H9 (cell line): Measurements from ENCODE around the gene ZRANB3. TPM values are rescaled to one million over a fixed set of nuclear protein-coding genes. Genes with fewer than 3 reads are reported as not detected.

Experiments
- DNase-seq: peaks from one replicate; pipeline ENCODE4 v3.0.0-alpha.2; 2017
- H2AFZ ChIP-seq: one replicate; pipeline ENCODE4 v1.6.1; 2013; ENCODE audit warnings: mild to moderate bottlenecking, low read length, control low read depth, moderate library complexity
- H2AK5ac ChIP-seq: 2 replicates; pipeline ENCODE4 v1.6.1; 2013; ENCODE audit warnings: low read length, control low read depth, mixed read lengths; ENCODE audit not compliant: insufficient read length
- H2BK120ac ChIP-seq: one replicate; pipeline ENCODE4 v1.6.1; 2013; ENCODE audit warnings: low read depth, mild to moderate bottlenecking, low read length, control low read depth, inconsistent platforms; ENCODE audit not compliant: poor library complexity, severe bottlenecking
- H2BK12ac ChIP-seq: 2 replicates; pipeline ENCODE4 v1.6.1; 2013; ENCODE audit warnings: low read length, control low read depth, mixed read lengths, low read depth; ENCODE audit not compliant: insufficient read length
- H2BK15ac ChIP-seq: 2 replicates; pipeline ENCODE4 v1.6.1; 2013; ENCODE audit warnings: low read depth, low read length, control low read depth
- H2BK20ac ChIP-seq: one replicate; pipeline ENCODE4 v1.6.1; 2013; ENCODE audit warnings: low read depth, mild to moderate bottlenecking, low read length, control low read depth, inconsistent platforms; ENCODE audit not compliant: poor library complexity, severe bottlenecking
- H2BK5ac ChIP-seq: 2 replicates; pipeline ENCODE4 v1.6.1; 2013; ENCODE audit warnings: low read length, control low read depth, mixed read lengths; ENCODE audit not compliant: insufficient read length
- H3K14ac ChIP-seq: 2 replicates; pipeline ENCODE4 v1.6.1; 2013; ENCODE audit warnings: low read length, control low read depth; ENCODE audit not compliant: insufficient read depth
- H3K18ac ChIP-seq: 2 replicates; pipeline ENCODE4 v1.6.1; 2013; ENCODE audit warnings: low read depth, mild to moderate bottlenecking, mixed read lengths, low read length, control low read depth; ENCODE audit not compliant: insufficient read length
- H3K23ac ChIP-seq: 2 replicates; pipeline ENCODE4 v1.6.1; 2013; ENCODE audit warnings: low read length, control low read depth, mixed read lengths, low read depth; ENCODE audit not compliant: insufficient read length
- H3K23me2 ChIP-seq: 2 replicates; pipeline ENCODE4 v1.6.1; 2013; ENCODE audit warnings: low read depth, mild to moderate bottlenecking, mixed read lengths, low read length, control low read depth; ENCODE audit not compliant: insufficient read length, poor library complexity, severe bottlenecking
- H3K27ac ChIP-seq: 2 replicates; pipeline ENCODE4 v1.5.1; 2013; ENCODE audit warnings: low read length, control low read depth, mixed read lengths, low read depth; ENCODE audit not compliant: insufficient read length
- H3K27me3 ChIP-seq: 2 replicates; pipeline ENCODE4 v1.6.1; 2013; ENCODE audit warnings: low read length, control low read depth, inconsistent platforms; ENCODE audit not compliant: insufficient read depth
- H3K4ac ChIP-seq: 2 replicates; pipeline ENCODE4 v1.6.1; 2013; ENCODE audit warnings: low read depth, mild to moderate bottlenecking, control low read depth, inconsistent platforms, low read length, moderate library complexity
- H3K4me1 ChIP-seq: 2 replicates; pipeline ENCODE4 v1.6.1; 2013; ENCODE audit warnings: low read length, control low read depth, inconsistent platforms; ENCODE audit not compliant: insufficient read depth
- H3K4me2 ChIP-seq: 2 replicates; pipeline ENCODE4 v1.6.1; 2013; ENCODE audit warnings: low read length, control low read depth, mixed read lengths; ENCODE audit not compliant: insufficient read length, insufficient read depth
- H3K56ac ChIP-seq: 2 replicates; pipeline ENCODE4 v1.6.1; 2013; ENCODE audit warnings: low read depth, mild to moderate bottlenecking, mixed read lengths, low read length, control low read depth; ENCODE audit not compliant: insufficient read length
- H3K79me1 ChIP-seq: 2 replicates; pipeline ENCODE4 v1.6.1; 2013; ENCODE audit warnings: low read depth, mild to moderate bottlenecking, moderate library complexity, low read length, control low read depth, inconsistent platforms; ENCODE audit not compliant: insufficient read depth, poor library complexity, severe bottlenecking
- H3K79me2 ChIP-seq: 2 replicates; pipeline ENCODE4 v1.6.1; 2013; ENCODE audit warnings: low read length, control low read depth, inconsistent platforms; ENCODE audit not compliant: insufficient read depth
- H3K9ac ChIP-seq: 2 replicates; pipeline ENCODE4 v1.6.1; 2013; ENCODE audit warnings: low read length, control low read depth, mixed read lengths; ENCODE audit not compliant: insufficient read length; ENCODE audit errors: extremely low read depth
- H3K9me3 ChIP-seq: one replicate; pipeline ENCODE4 v1.6.1; 2013; ENCODE audit warnings: low read depth, low read length, inconsistent platforms; ENCODE audit not compliant: control insufficient read depth
- H3T11ph ChIP-seq: one replicate; pipeline ENCODE4 v1.6.1; 2013; ENCODE audit warnings: mild to moderate bottlenecking, low read length, control low read depth, inconsistent platforms
- H4K20me1 ChIP-seq: one replicate; pipeline ENCODE4 v1.6.1; 2013; ENCODE audit not compliant: control insufficient read depth, insufficient read length, insufficient read depth
- H4K5ac ChIP-seq: 2 replicates; pipeline ENCODE4 v1.6.1; 2013; ENCODE audit warnings: low read depth, mild to moderate bottlenecking, mixed read lengths, low read length, control low read depth; ENCODE audit not compliant: insufficient read length
- H4K8ac ChIP-seq: replicated peaks from 2 replicates; pipeline ENCODE4 v1.6.1; 2013; ENCODE audit warnings: low read length, control low read depth, mixed read lengths, low read depth; ENCODE audit not compliant: insufficient read length
- H4K91ac ChIP-seq: 2 replicates; pipeline ENCODE4 v1.6.1; 2013; ENCODE audit warnings: low read depth, mild to moderate bottlenecking, moderate library complexity, mixed read lengths, low read length, control low read depth; ENCODE audit not compliant: insufficient read length
- H3K27ac Mint-ChIP-seq, 3 experiments: 2 replicates in 2 of 3; 3 replicates in 1 of 3; pipeline ENCODE4 v1.8.0; 2020 to 2021; ENCODE audit warnings: mixed read lengths in 3 of 3, mild to moderate bottlenecking in 1 of 3, moderate library complexity in 1 of 3
- H3K27me3 Mint-ChIP-seq: 2 replicates; pipeline ENCODE4 v1.8.0; 2021; ENCODE audit warnings: low read depth, mild to moderate bottlenecking, moderate library complexity, mixed read lengths
- H3K36me3 Mint-ChIP-seq, 3 experiments: 2 replicates in 2 of 3; 3 replicates in 1 of 3; pipeline ENCODE4 v1.8.0; 2020 to 2021; ENCODE audit warnings: low read depth in 3 of 3, mixed read lengths in 3 of 3; ENCODE audit not compliant: insufficient read depth in 1 of 3
- H3K4me1 Mint-ChIP-seq, 2 experiments: 2 replicates each; pipeline ENCODE4 v1.8.0; 2020; ENCODE audit warnings: mixed read lengths in 2 of 2
- H3K4me3 Mint-ChIP-seq, 2 experiments: 2 replicates in 1 of 2; 3 replicates in 1 of 2; pipeline ENCODE4 v1.8.0; 2020 to 2021; ENCODE audit warnings: mild to moderate bottlenecking in 2 of 2, mixed read lengths in 2 of 2, moderate library complexity in 1 of 2
- H3K9me3 Mint-ChIP-seq, 2 experiments: 2 replicates in 1 of 2; 3 replicates in 1 of 2; pipeline ENCODE4 v1.8.0; 2020; ENCODE audit warnings: mild to moderate bottlenecking in 2 of 2, mixed read lengths in 2 of 2, moderate library complexity in 1 of 2
- CTCF ChIP-seq: fragments of 200-600 bp; sonication (generic); conservative IDR thresholded peaks from 3 replicates; pipeline ENCODE4 v1.8.0; 2021; ENCODE audit warnings: antibody characterized with exemption, mild to moderate bottlenecking
- WGBS: extraction: QIAGEN DNeasy Blood & Tissue Kit; methylation state at CpG from one replicate; pipeline ENCODE4 v1.1.7; 2013; ENCODE audit warnings: missing lambda C conversion rate, low lambda C conversion rate, mixed read lengths; ENCODE audit not compliant: insufficient read length; ENCODE audit errors: extremely low coverage; 5-methylcytosine and 5-hydroxymethylcytosine counted together
- total RNA-seq: library from RNA; stranded (reverse); gene quantifications from 2 replicates; pipeline ENCODE4 v1.2.1, GENCODE V29; 2021

ZRANB3 gene
- total RNA-seq, 1 experiment from 2014 or later = 16.7 TPM

- no peak overlapping the region for H3K56ac ChIP-seq
- H3K27me3 Mint-ChIP-seq = no peaks in the 10 kb centered on the region
- no peaks in the 10 kb centered on the region for H4K20me1 ChIP-seq
- H2AK5ac ChIP-seq = no peak overlapping the region
- H3K27me3 ChIP-seq = no peaks in the 10 kb centered on the region
- H2BK120ac ChIP-seq = no peak overlapping the region
- no peaks in the 10 kb centered on the region; the same call in 1 of the 2 replicates for H3K4me1 ChIP-seq
- H3K36me3 Mint-ChIP-seq = peaks cover 0 to 3% (median 0%) of the 10 kb centered on the region in 3 experiments; a peak in 2 of 7 replicates
- no peaks in the 10 kb centered on the region for H3K79me2 ChIP-seq
- H3K4me3 Mint-ChIP-seq = no peak overlapping the region
- H3K23me2 ChIP-seq = no peaks in the 10 kb centered on the region
- H4K5ac ChIP-seq = no peak overlapping the region
- no peak overlapping the region for H2BK15ac ChIP-seq
- no peak overlapping the region for H2BK20ac ChIP-seq
- no peak overlapping the region for H3K4ac ChIP-seq
- H3K9ac ChIP-seq = no peak overlapping the region
- H3K27ac Mint-ChIP-seq = no peak overlapping the region
- no peaks in the 10 kb centered on the region for H3K79me1 ChIP-seq
- no peak overlapping the region for H4K91ac ChIP-seq
- H3K14ac ChIP-seq = no peak overlapping the region
- no peak overlapping the region for H2BK12ac ChIP-seq
- no peak overlapping the region for H3K23ac ChIP-seq
- no peak overlapping the region for H2BK5ac ChIP-seq
- H3K9me3 Mint-ChIP-seq = peaks cover 0 to 2% of the 10 kb centered on the region in 2 experiments; a peak in 1 of 5 replicates
- no peak overlapping the region for H3K18ac ChIP-seq
- no peak overlapping the region for H2AFZ ChIP-seq
- H3K4me2 ChIP-seq = no peak overlapping the region
- no peaks in the 10 kb centered on the region for H3K9me3 ChIP-seq
- H3T11ph ChIP-seq = no peak overlapping the region
- no peak overlapping the region for H3K27ac ChIP-seq
- TF ChIP-seq CTCF = no peak
- no CpG with 5 or more reads among the region's 6 CpGs for WGBS
- H4K8ac ChIP-seq = no peak overlapping the region
- peaks cover 0 to 2% of the 10 kb centered on the region in 2 experiments; a peak in 1 of 4 replicates for H3K4me1 Mint-ChIP-seq
- DNase-seq = no peak
Measured at GRCh38 chr2:135259123-135259522, 271.9 kb downstream of the ZRANB3 start.
